ENCODE results near the gene PMIS2. TPM values are rescaled to one million over a fixed set of nuclear protein-coding genes. Genes with fewer than 3 reads are reported as not detected.

The PMIS2 gene
- total and polyA plus RNA-seq, 5 experiments from 2014 or later, result not detected

DNA sequence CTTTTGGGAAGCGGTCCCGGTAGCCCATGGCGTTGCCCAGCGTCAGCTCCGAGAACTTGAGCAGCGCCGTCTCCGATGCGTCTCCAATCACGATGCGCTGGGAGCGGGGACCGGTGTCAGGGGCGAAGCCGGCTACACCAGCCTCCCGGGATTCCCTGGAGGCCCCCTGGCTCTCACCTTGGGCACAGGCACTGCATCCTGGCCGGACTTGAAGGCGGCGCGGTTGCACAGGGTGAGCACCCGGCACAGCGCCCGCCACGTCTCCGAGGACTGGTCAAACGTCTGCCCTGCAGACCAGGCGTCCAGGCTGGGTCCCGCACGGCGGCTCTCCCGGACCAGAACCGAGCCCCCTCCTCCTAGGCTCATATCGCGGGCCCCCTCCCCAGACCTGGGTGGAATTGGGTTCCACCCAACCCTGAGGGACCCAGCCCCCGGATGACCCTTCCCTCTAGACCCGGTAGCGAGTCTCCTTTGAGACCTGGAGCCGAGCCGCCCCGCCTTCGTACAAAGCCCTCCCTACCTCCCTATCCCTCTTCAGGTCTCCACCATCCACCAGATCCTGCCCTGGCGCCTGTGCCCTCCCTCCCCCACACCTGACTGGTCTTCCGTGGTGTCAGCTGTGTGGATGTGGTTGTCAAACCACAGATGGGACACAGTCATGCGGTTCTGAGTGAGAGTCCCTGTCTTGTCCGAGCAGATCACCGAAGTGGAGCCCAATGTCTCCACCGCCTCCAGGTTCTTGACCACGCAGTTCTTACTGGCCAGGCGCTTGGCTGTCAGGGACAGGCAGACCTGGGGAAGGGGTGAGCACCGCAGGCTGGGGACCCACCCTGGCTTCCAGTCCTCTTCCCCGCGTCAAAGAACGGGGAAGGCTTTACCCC lies 27.3 kb upstream of the PMIS2 start:
- H3K27me3 Mint-ChIP-seq, result peaks cover 25 to 55% (median 38%) of the 10 kb centered on the region in 5 donors

DNA sequence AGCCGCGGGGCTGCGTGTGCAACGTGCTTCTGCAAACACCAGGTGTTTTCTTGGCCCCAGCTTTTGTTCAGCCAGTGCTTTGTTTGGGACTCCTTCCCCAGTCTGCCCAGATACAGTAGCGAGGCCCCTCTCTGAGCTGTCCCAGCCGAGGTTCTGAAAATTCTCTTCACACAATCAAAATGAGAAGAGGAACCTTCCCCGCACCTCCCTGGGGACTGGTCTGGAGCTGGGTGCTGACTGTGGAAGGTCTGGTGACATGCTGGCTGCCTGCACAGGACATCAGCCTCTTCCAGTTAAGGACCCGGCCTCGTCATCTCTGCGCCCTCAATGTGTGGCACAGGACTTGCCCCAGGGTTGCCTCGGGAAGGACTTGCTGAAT lies 26.7 kb upstream of the PMIS2 start:
- Mint-ChIP-seq H3K36me3 (no peaks in the 10 kb centered on the region), H3K9me3 (no peaks in the 10 kb centered on the region), H3K4me3 (peak overlapping the region in 6 of 10 donors; percentile 26 to 83 (median 62)), H3K4me1 (peaks cover 10 to 14% (median 12%) of the 10 kb centered on the region in 4 donors), H3K27ac (no peak overlapping the region), H3K27me3 (peaks cover 25 to 60% (median 43%) of the 10 kb centered on the region in 5 donors)
- no peak for DNase-seq
- ATAC-seq, result no peak
- POLR2A ChIA-PET, result interaction anchor here (0.6 kb wide), 1 partner anchor 8 kb away, joined by 5 read pairs; no protein-coding TSS in a partner anchor

More for the DNA sequence above, 27.3 kb upstream of the PMIS2 start:
- no peaks in the 10 kb centered on the region for H3K9me3 Mint-ChIP-seq
- peaks cover 10 to 14% (median 12%) of the 10 kb centered on the region in 4 donors for H3K4me1 Mint-ChIP-seq
- H3K36me3 Mint-ChIP-seq, result no peaks in the 10 kb centered on the region
- no peak overlapping the region for H3K27ac Mint-ChIP-seq
- DNase-seq, result no peak
- ATAC-seq, result no peak
- peak overlapping the region in 9 of 10 donors; percentile 26 to 87 (median 68) for H3K4me3 Mint-ChIP-seq
- POLR2A ChIA-PET, result no interaction called here

DNA sequence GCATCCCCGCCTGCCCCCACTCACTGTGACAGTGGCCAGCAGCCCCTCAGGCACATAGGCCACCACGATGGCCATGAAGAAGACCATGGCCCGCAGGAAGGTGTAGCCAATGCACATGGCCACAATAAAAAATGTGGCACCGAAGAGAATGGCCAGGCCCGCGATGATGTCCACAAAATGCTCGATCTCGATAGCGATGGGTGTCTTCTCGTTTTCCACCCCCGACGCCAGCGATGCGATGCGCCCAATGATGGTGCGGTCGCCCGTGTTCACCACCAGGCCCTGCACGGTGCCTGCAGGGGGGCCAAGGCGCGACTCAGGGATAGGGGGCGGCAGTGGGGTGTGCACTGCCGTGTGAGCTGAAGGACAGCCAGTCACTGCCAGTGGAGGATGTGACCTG lies 26.2 kb upstream of the PMIS2 start:
- no peak for ATAC-seq

DNA sequence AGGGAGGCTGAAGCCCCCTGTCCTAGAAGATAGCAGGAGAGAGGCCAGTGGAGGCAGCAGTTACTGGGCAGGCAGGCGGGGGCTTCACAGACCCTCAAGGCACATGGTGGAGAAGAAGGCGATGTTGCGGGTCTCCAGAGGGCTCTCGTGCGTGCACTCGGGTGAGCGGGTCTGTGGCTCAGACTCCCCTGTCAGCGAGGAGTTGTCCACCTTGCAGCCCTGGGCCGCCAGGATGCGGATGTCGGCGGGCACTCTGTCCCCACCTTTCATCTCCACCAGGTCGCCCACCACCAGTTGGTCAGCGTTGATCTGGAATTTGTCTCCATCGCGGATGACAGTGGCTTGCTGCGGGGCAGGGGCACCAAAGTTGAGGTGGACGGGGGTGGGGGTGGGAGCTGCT lies 25.7 kb upstream of the PMIS2 start:
- H3K27ac Mint-ChIP-seq, result peak overlapping the region in 1 of 10 donors; percentile 27
- peaks cover 26 to 69% (median 47%) of the 10 kb centered on the region in 5 donors for H3K27me3 Mint-ChIP-seq
- POLR2A ChIA-PET, result no interaction called here
- DNase-seq (no peak), ATAC-seq (no peak)
- H3K36me3 Mint-ChIP-seq, result no peaks in the 10 kb centered on the region
- H3K9me3 Mint-ChIP-seq, result no peaks in the 10 kb centered on the region
- peak overlapping the region in 1 of 10 donors; percentile 7 for H3K4me3 Mint-ChIP-seq
- peaks cover 10 to 14% (median 12%) of the 10 kb centered on the region in 4 donors for H3K4me1 Mint-ChIP-seq

More for the DNA sequence above, 26.2 kb upstream of the PMIS2 start:
- Mint-ChIP-seq H3K4me3 (peak overlapping the region in 1 of 10 donors; percentile 7), H3K36me3 (no peaks in the 10 kb centered on the region), H3K27me3 (peaks cover 25 to 64% (median 45%) of the 10 kb centered on the region in 5 donors), H3K9me3 (no peaks in the 10 kb centered on the region), H3K27ac (no peak overlapping the region), H3K4me1 (peaks cover 10 to 14% (median 12%) of the 10 kb centered on the region in 4 donors)
- no peak for DNase-seq
- POLR2A ChIA-PET, result interaction anchor here (0.6 kb wide), 1 partner anchor 8 kb away, joined by 5 read pairs; no protein-coding TSS in a partner anchor

DNA sequence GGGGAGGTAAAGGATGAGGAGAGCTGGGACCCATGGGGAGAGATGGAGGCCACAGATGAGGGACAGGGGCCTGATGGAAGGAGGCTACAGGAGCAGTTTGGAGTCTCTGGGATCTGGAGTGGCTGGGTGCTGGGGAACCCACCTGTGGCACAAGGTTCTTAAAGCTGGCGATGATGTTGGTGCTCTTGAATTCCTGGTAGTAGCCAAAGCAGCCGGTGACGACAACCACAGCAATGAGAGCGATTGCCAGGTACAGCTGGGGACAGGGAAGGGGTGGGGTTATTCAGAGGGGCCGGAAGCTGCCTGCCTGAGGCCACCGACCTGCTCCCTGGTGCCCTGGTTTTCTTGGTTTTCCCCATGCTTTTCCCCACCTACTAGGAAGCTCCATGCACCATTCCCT lies 25.3 kb upstream of the PMIS2 start:
- no peaks in the 10 kb centered on the region for H3K9me3 Mint-ChIP-seq
- POLR2A ChIA-PET, result no interaction called here
- H3K27me3 Mint-ChIP-seq, result peaks cover 29 to 73% (median 51%) of the 10 kb centered on the region in 5 donors
- peaks cover 10 to 14% (median 12%) of the 10 kb centered on the region in 4 donors for H3K4me1 Mint-ChIP-seq
- peak in 1 of 10 donors; percentile 24 for DNase-seq
- no peaks in the 10 kb centered on the region for H3K36me3 Mint-ChIP-seq
- no peak overlapping the region for H3K27ac Mint-ChIP-seq
- ATAC-seq, result no peak
- peak overlapping the region in 1 of 10 donors; percentile 1 for H3K4me3 Mint-ChIP-seq

DNA sequence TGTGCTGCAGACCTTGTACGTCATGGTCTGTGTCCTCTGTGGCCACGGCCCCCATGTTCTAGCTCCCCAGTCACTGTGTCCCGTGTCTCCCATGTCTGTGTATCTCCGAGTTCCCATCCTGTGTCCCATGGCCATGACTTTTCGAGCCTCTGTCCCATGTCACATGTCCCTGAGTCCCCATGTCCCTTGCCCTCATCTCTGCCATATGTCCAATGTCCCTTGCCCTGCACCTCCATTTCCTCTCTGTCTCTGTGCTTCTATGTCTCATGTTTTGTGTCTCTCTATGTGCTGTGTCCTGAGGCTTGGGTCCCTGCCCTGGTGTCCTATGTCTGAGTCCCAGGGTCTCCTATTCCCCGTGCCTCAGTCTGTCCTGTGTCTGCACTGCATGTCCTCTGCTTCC lies 24.5 kb upstream of the PMIS2 start:
- POLR2A ChIA-PET, result no interaction called here
- no peak for ATAC-seq
- Mint-ChIP-seq H3K9me3 (no peaks in the 10 kb centered on the region), H3K4me1 (peaks cover 10 to 14% (median 12%) of the 10 kb centered on the region in 4 donors), H3K27ac (peak overlapping the region in 1 of 10 donors; percentile 69), H3K27me3 (peaks cover 29 to 74% (median 51%) of the 10 kb centered on the region in 5 donors), H3K36me3 (no peaks in the 10 kb centered on the region), H3K4me3 (peak overlapping the region in 4 of 10 donors; percentile 1 to 20 (median 14))
- no peak for DNase-seq

DNA sequence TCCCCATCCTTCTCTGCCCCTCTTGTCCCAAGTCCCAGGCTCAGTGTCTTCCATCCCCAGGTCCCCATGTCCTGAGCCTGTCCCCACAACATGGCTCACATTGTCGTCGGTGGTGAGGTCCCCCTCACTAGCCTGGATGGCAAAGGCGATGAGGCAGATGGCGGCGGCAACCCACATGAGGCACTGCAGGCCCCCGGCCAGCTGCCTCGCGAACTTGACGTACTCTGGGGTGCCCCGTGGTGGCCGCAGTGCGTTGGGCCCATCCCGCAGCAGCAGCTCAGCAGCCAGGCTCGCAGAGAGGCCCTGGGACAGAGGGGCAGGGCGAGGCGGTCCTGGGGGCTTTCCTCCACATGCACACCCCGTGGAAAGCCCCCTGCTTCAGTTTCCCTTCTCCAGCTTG lies 23.6 kb upstream of the PMIS2 start:
- H3K4me1 Mint-ChIP-seq, result peaks cover 7 to 10% (median 8%) of the 10 kb centered on the region in 4 donors
- POLR2A ChIA-PET, result no interaction called here
- H3K36me3 Mint-ChIP-seq, result no peaks in the 10 kb centered on the region
- H3K27ac Mint-ChIP-seq, result no peak overlapping the region
- no peak overlapping the region for H3K4me3 Mint-ChIP-seq
- no peak for ATAC-seq
- no peak for DNase-seq
- no peaks in the 10 kb centered on the region for H3K9me3 Mint-ChIP-seq
- H3K27me3 Mint-ChIP-seq, result peaks cover 27 to 76% (median 51%) of the 10 kb centered on the region in 5 donors

DNA sequence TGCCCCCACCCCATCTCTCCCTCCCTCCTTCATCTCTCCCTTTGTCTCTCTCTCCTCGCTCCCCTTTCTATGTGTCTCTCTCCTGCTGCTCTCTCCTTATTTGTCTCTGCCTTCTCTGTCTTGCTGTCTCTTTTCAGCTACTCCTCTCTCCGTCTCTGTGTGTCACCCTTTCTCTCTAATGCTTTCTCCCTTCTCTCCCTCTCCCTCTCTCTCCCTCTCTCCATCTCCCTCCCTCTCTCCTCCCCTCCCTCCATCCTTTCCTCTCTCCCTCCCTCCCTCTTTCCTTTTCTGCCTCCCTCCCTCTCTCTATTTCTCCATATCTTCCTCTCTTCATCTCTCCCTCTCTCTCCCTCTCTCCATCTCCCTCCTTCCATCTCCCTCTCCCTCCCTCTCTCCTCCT lies 23.2 kb upstream of the PMIS2 start:
- H3K27me3 Mint-ChIP-seq, result peaks cover 27 to 75% (median 51%) of the 10 kb centered on the region in 5 donors
- no peaks in the 10 kb centered on the region for H3K9me3 Mint-ChIP-seq
- H3K4me1 Mint-ChIP-seq, result peaks cover 4 to 9% (median 7%) of the 10 kb centered on the region in 4 donors
- H3K36me3 Mint-ChIP-seq, result no peaks in the 10 kb centered on the region
- no peak overlapping the region for H3K27ac Mint-ChIP-seq
- H3K4me3 Mint-ChIP-seq, result no peak overlapping the region
- POLR2A ChIA-PET, result no interaction called here
- no peak for ATAC-seq
- DNase-seq, result no peak

DNA sequence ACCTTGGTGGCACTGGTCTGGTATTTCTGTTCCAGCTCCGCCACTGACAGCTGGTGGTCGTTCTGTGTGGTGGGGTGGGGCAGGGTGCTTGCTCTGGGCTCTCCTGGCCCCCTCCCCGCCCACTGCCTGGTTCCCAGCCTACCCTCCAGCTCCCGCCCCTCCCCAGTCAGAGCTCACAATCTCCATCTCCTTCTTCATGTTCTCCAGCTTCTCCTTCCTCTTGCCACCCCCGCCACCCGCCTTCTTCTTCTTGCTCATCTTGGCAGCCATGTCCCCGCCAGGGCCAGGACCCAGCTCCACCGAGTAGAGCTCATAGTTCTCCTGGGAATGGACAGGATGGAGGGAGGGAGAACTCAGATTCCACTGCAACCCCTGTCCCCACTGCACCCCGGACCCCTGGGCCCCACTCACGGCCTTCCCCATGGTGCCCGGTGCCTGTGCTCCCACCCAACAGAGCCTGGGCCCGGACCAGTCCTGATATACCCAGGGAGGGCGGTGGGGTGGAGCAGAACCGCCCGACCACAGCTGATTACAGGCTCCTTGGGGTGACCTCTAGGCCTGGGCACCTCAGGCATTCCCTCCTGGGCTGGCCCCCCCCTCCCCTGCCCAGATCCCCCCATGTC lies 22.7 kb upstream of the PMIS2 start, which contains the start of gene ATP4A:
Gene ATP4A, minus strand, starts transcription at position 452 of the 623 bp plus-strand sequence. Its CDS starts 29 bp downstream, at position 423.
- ATAC-seq (no peak), DNase-seq (peak in 1 of 10 donors; percentile 48)
- Mint-ChIP-seq H3K27me3 (peaks cover 27 to 74% (median 51%) of the 10 kb centered on the region in 5 donors), H3K4me3 (no peak within 1 kb of the TSS), H3K36me3 (no peaks in the 10 kb centered on the region), H3K4me1 (peaks cover 0 to 8% (median 5%) of the 10 kb centered on the region in 4 donors), H3K27ac (no peak within 1 kb of the TSS), H3K9me3 (no peaks in the 10 kb centered on the region)
- POLR2A ChIA-PET, result no interaction called here

DNA sequence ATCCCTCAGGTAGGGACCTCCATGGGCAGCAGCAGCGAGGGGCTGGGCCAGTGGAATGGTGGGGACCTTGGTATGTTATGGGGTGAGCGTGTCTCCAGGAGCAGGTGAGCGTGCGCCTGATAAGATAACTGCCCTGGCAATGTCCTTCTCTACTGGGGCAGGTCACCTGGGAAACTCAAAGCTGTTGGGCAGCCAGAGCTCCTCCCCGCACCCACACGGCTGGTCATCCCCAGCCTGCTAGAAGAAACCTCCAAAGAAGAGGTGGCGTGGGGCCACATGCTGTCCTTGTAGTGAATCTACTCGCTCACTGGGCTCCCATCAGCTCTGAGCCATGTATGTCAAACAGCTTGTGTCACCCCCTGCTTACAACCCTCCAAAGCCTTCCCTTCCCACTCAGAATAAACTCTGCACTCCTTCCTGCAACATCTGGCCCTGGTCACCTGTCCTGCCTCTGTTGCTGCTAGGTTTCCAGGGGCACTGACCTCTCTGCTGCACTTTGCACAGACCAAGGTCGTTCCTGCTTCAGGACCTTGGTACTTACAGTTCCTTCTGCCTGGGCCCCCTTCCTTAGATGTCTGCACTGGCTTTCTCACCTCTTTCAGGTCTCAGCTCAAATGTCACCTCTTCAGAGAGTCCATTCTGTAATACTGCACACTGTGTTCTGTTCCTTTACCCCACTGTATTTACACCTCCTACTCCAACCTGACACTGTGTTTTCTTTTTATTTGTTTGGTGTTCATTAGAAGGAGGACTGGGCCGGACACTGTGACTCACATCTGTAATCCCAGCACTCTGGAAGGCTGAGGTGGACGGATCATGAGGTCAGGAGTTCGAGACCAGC lies 20.7 kb upstream of the PMIS2 start:
- H3K9me3 Mint-ChIP-seq, result no peaks in the 10 kb centered on the region
- POLR2A ChIA-PET, result no interaction called here

DNA sequence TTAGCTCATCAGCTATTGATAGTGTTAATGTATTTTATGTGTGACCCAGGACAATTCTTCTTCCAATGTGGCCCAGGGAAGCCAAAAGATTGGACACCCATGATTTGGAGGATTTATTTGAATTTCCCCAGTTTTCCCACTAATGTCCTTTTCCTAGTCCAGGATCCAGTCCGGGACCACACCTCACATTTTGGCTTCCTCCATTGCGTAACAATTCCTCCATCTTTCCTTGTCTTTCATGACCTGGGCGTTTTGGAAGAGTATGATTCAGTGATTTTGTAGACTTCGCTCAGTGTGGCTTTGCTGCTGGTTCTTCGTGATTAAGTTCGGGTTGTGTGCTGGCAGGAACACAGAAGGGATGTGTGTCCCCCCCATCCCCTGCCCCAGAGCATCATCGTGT lies 19.2 kb upstream of the PMIS2 start:
- Mint-ChIP-seq H3K9me3 (no peaks in the 10 kb centered on the region), H3K4me1 (no peaks in the 10 kb centered on the region), H3K4me3 (no peak overlapping the region), H3K27ac (no peak overlapping the region), H3K36me3 (no peaks in the 10 kb centered on the region), H3K27me3 (peaks cover 19 to 64% (median 45%) of the 10 kb centered on the region in 5 donors)
- ATAC-seq (no peak), DNase-seq (no peak)
- POLR2A ChIA-PET, result interaction anchor here (0.6 kb wide), 1 partner anchor 48 kb away, joined by 3 read pairs; no protein-coding TSS in a partner anchor

More for the DNA sequence above, 20.7 kb upstream of the PMIS2 start:
- H3K4me1 Mint-ChIP-seq, result no peaks in the 10 kb centered on the region
- H3K36me3 Mint-ChIP-seq, result no peaks in the 10 kb centered on the region
- DNase-seq (peak in 1 of 10 donors; percentile 19), ATAC-seq (no peak)
- no peak overlapping the region for H3K27ac Mint-ChIP-seq
- no peak overlapping the region for H3K4me3 Mint-ChIP-seq
- H3K27me3 Mint-ChIP-seq, result peaks cover 19 to 69% (median 49%) of the 10 kb centered on the region in 5 donors

DNA sequence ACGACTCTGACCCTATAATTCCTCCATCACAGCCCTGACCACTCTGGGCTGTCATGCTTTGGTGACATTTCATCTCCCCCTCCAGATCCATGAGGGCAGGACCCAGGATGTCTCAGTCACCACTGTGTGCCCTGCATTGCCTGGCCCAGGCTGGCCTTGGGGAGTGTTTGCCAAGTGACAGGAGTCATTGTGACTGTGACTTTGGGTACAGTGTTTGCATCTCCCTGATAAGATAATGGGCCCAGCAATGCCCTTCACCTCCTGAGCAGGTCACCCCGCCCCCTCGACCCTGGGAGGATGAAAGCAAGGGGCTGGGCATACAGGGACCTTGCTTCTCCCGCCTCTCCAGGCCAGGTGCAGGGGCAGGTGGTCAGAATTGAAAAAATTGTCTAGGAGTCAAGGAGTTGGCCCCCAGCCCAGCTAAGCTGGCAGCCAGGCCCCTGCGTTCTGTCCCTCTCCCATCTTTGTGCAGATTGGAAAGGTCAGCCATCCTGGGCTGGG lies 16.6 kb upstream of the PMIS2 start:
- POLR2A ChIA-PET, result no interaction called here
- Mint-ChIP-seq H3K27me3 (peaks cover 16 to 41% (median 24%) of the 10 kb centered on the region in 5 donors), H3K27ac (peak overlapping the region in 1 of 10 donors; percentile 67)

More for the DNA sequence above, 16.6 kb upstream of the PMIS2 start:
- no peak for DNase-seq
- ATAC-seq, result no peak
- no peak overlapping the region for H3K4me3 Mint-ChIP-seq
- no peaks in the 10 kb centered on the region for H3K36me3 Mint-ChIP-seq
- H3K9me3 Mint-ChIP-seq, result peaks cover 0 to 10% (median under 1%) of the 10 kb centered on the region in 9 donors
- H3K4me1 Mint-ChIP-seq, result no peaks in the 10 kb centered on the region
